ENCODE measurements around the gene CD48.

DNA sequence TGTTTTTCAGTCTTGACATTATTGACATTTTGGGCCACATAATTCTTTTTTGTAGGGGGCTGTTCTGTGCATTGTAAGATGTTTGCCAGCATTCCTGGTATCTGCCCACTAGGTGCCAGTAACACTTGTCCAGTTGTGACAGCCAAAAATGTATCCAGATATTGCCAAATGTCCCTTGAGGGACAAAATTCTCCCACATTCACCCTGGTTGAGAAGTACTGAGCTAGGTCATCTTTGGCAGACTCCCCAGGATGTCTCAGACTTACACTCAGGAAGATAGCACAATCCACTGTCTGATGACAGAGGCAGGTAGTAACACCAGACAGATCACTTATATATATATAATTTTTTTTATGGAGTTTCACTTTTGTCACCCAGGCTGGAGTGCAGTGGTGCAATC, 5.9 kb downstream of the CD48 start:
- no peak for TF ChIP-seq POLR2AphosphoS5 (IDR thresholded peaks at IDR 0.05)
- TF ChIP-seq CTCF (IDR thresholded peaks at IDR 0.05), result no peak
- TF ChIP-seq POLR2A (IDR thresholded peaks at IDR 0.05; ENCODE audit: low read depth), result no peak
